HCT116 (cell line): ENCODE data around the gene KIAA0825. TPM values are rescaled to one million over a fixed set of nuclear protein-coding genes. Genes with fewer than 3 reads are reported as not detected.

Experiments
- ATAC-seq: fragments of 200-7000 bp; cut with Tn5 transposase; 2 replicates; pipeline ENCODE4 v1.9.1; 2020; ENCODE audit warnings: mild to moderate bottlenecking, moderate library complexity
- BruUV-seq: library from RNA; stranded (reverse); fragments of 400-500 nt; replicated peaks from 2 replicates; lab custom pipeline; 2021; lab: Mats Ljungman, UMichigan
- CTCF ChIA-PET: fragments of 300-600 bp; sonication (Branson Sonifier 250); formaldehyde crosslinking; loops from one replicate; lab custom pipeline; 2021; ENCODE audit warnings: antibody characterized with exemption; lab: Charles Lee
- POLR2A ChIA-PET: fragments of 300-600, 350-600 bp; sonication (Branson Sonifier 250); formaldehyde crosslinking; loops from one replicate; lab custom pipeline; 2021; ENCODE audit warnings: antibody characterized with exemption; lab: Charles Lee
- RAD21 ChIA-PET, 2 experiments: fragments of 300-600 bp; sonication (Branson Sonifier 250); formaldehyde crosslinking; loops; one replicate each; lab custom pipeline; 2023; ENCODE audit warnings: low total read pairs in 2 of 2; ENCODE audit not compliant: uncharacterized antibody in 2 of 2, unreplicated experiment in 2 of 2, low non-redundant PET in 1 of 2; lab: Charles Lee
- DNase-seq: peaks from one replicate; pipeline ENCODE4 v3.0.0-alpha.2; 2010; ENCODE audit warnings: low read depth, low spot score
- H2AFZ ChIP-seq: fragments of 200-600 bp; shearing (Covaris generic), sonication (generic); 2 replicates; pipeline ENCODE4 v1.6.1; 2017; ENCODE audit warnings: low read depth, mixed run types, mixed read lengths, antibody characterized with exemption, low read length; ENCODE audit not compliant: poor library complexity, severe bottlenecking
- H3K27ac ChIP-seq: 2 replicates; pipeline ENCODE4 v1.5.1; 2012; ENCODE audit warnings: low read depth, low read length
- H3K27me3 ChIP-seq: fragments of 200-600 bp; sonication (generic); 2 replicates; pipeline ENCODE4 v1.6.1; 2016; ENCODE audit warnings: mixed run types, low read length, mixed read lengths; ENCODE audit not compliant: insufficient read depth
- H3K36me3 ChIP-seq, 2 experiments: fragments of 200-500 bp in 1 of 2; fragments of 200-600 bp in 1 of 2; sonication (Bioruptor generic) in 1 of 2; sonication (generic) in 1 of 2; 2 replicates each; pipeline versions ENCODE4 v1.5.1 to v1.6.1; 2014 to 2016; ENCODE audit warnings: low read length in 2 of 2, inconsistent platforms in 1 of 2, mixed read lengths in 1 of 2, mixed run types in 1 of 2; ENCODE audit not compliant: insufficient read depth in 2 of 2, control insufficient read depth in 1 of 2
- H3K4me1 ChIP-seq, 2 experiments: fragments of 200-600 bp in 1 of 2; sonication (generic) in 1 of 2; 2 replicates each; pipeline versions ENCODE4 v1.5.1 to v1.6.1; 2012 to 2017; ENCODE audit warnings: low read length in 2 of 2, inconsistent platforms in 1 of 2, mild to moderate bottlenecking in 1 of 2, mixed read lengths in 1 of 2, mixed run types in 1 of 2, moderate library complexity in 1 of 2; ENCODE audit not compliant: insufficient read depth in 2 of 2, control insufficient read depth in 1 of 2
- H3K4me2 ChIP-seq: fragments of 200-600 bp; sonication (generic); 2 replicates; pipeline ENCODE4 v1.6.1; 2017; ENCODE audit warnings: mixed run types, low read length, mixed read lengths
- H3K4me3 ChIP-seq, 2 experiments: fragments of 200-600 bp in 1 of 2; sonication (generic) in 1 of 2; replicated peaks in 1 of 2; 2 replicates each; pipeline ENCODE4 v1.5.1; 2011 to 2016; ENCODE audit warnings: low read length in 2 of 2, control low read depth in 1 of 2, low read depth in 1 of 2, mild to moderate bottlenecking in 1 of 2, mixed read lengths in 1 of 2, mixed run types in 1 of 2
- H3K79me2 ChIP-seq: fragments of 200-600 bp; sonication (generic); 2 replicates; pipeline ENCODE4 v1.6.1; 2017; ENCODE audit warnings: mild to moderate bottlenecking, mixed run types, low read length, moderate library complexity, mixed read lengths; ENCODE audit not compliant: insufficient read depth
- H3K9ac ChIP-seq: fragments of 200-600 bp; sonication (generic); 2 replicates; pipeline ENCODE4 v1.6.1; 2016; ENCODE audit warnings: low read length, mixed read lengths
- H3K9me2 ChIP-seq: fragments of 200-600 bp; sonication (generic), shearing (Covaris generic); 2 replicates; pipeline ENCODE4 v1.6.1; 2017; ENCODE audit warnings: mixed run types, mild to moderate bottlenecking, moderate library complexity; ENCODE audit not compliant: insufficient read depth
- H3K9me3 ChIP-seq, 2 experiments: fragments of 200-500 bp in 1 of 2; fragments of 200-600 bp in 1 of 2; sonication (Bioruptor generic) in 1 of 2; sonication (generic) in 1 of 2; 2 replicates each; pipeline ENCODE4 v1.6.1; 2014 to 2017; ENCODE audit warnings: low read length in 2 of 2, mixed read lengths in 2 of 2, inconsistent platforms in 1 of 2, low read depth in 1 of 2, mild to moderate bottlenecking in 1 of 2, mixed run types in 1 of 2, moderate library complexity in 1 of 2; ENCODE audit not compliant: control insufficient read depth in 1 of 2, insufficient read depth in 1 of 2
- H4K20me1 ChIP-seq: fragments of 200-600 bp; sonication (generic), shearing (Covaris generic); 2 replicates; pipeline ENCODE4 v1.6.1; 2017; ENCODE audit warnings: mixed run types, mild to moderate bottlenecking, moderate library complexity; ENCODE audit not compliant: insufficient read depth
- CBX3 ChIP-seq: IDR thresholded peaks from 2 replicates; pipeline ENCODE4 v1.6.1; 2012; ENCODE audit warnings: low read depth
- SIN3A ChIP-seq: IDR thresholded peaks from 2 replicates; pipeline ENCODE4 v1.6.1; 2012; ENCODE audit warnings: low read depth
- intact Hi-C: fragments of 100-400 bp; cut with micrococcal nuclease; formaldehyde crosslinking; loops from 2 replicates; pipeline ENCODE4 v1.10.0; 2022
- total RNA-seq: library from RNA; stranded (reverse); gene quantifications from one replicate; pipeline ENCODE4 v1.2.1, GENCODE V29; 2021; ENCODE audit not compliant: unreplicated experiment
- TF ChIP-seq, protein P1 (sequence below): IDR thresholded peaks from 2 replicates; pipeline ENCODE4 v1.6.1; 2012; ENCODE audit warnings: low read depth
- TF ChIP-seq, protein P2 (sequence below): IDR thresholded peaks from 2 replicates; pipeline ENCODE4 v1.6.1; 2011; ENCODE audit warnings: mild to moderate bottlenecking, low read length, moderate library complexity; ENCODE audit not compliant: insufficient replicate concordance; ENCODE audit errors: extremely low read depth

KIAA0825 gene
- total RNA-seq, 1 experiment from 2014 or later, result 1.4 TPM

DNA sequence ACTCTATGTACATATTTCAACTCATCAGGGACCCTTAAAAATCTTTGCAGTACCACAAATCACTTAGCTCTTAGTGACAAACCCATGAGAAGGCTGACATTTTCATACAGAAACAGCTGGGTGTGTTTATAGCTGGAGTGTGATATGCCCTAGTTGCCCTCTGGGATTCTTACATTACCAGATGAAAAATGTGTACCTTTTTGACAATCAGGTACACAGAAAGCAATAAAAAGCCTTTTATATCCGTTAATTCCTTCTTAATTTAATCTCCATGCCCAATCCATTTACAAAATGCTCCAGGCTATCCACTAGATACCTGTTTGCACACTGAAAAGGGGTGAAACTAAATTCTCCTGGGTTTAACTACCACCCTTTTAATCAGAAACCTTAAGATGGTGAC, 222.9 kb downstream of the KIAA0825 start:
- Histone ChIP-seq H2AFZ (no peak overlapping the region), H3K27me3 (no peaks in the 10 kb centered on the region), H3K27ac (no peak overlapping the region), H3K4me3 (no peak overlapping the region), H3K4me1 (no peaks in the 10 kb centered on the region), H3K36me3 (no peaks in the 10 kb centered on the region), H4K20me1 (no peaks in the 10 kb centered on the region), H3K9ac (no peak overlapping the region), H3K9me2 (no peaks in the 10 kb centered on the region), H3K79me2 (no peaks in the 10 kb centered on the region), H3K9me3 (no peaks in the 10 kb centered on the region), H3K4me2 (no peak overlapping the region)
- intact Hi-C loops, result no loop called here
- TF ChIP-seq CBX3 (no peak), SIN3A (no peak)
- TF ChIP-seq, protein P1, sequence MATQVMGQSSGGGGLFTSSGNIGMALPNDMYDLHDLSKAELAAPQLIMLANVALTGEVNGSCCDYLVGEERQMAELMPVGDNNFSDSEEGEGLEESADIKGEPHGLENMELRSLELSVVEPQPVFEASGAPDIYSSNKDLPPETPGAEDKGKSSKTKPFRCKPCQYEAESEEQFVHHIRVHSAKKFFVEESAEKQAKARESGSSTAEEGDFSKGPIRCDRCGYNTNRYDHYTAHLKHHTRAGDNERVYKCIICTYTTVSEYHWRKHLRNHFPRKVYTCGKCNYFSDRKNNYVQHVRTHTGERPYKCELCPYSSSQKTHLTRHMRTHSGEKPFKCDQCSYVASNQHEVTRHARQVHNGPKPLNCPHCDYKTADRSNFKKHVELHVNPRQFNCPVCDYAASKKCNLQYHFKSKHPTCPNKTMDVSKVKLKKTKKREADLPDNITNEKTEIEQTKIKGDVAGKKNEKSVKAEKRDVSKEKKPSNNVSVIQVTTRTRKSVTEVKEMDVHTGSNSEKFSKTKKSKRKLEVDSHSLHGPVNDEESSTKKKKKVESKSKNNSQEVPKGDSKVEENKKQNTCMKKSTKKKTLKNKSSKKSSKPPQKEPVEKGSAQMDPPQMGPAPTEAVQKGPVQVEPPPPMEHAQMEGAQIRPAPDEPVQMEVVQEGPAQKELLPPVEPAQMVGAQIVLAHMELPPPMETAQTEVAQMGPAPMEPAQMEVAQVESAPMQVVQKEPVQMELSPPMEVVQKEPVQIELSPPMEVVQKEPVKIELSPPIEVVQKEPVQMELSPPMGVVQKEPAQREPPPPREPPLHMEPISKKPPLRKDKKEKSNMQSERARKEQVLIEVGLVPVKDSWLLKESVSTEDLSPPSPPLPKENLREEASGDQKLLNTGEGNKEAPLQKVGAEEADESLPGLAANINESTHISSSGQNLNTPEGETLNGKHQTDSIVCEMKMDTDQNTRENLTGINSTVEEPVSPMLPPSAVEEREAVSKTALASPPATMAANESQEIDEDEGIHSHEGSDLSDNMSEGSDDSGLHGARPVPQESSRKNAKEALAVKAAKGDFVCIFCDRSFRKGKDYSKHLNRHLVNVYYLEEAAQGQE, result no peak
- TF ChIP-seq, protein P2, sequence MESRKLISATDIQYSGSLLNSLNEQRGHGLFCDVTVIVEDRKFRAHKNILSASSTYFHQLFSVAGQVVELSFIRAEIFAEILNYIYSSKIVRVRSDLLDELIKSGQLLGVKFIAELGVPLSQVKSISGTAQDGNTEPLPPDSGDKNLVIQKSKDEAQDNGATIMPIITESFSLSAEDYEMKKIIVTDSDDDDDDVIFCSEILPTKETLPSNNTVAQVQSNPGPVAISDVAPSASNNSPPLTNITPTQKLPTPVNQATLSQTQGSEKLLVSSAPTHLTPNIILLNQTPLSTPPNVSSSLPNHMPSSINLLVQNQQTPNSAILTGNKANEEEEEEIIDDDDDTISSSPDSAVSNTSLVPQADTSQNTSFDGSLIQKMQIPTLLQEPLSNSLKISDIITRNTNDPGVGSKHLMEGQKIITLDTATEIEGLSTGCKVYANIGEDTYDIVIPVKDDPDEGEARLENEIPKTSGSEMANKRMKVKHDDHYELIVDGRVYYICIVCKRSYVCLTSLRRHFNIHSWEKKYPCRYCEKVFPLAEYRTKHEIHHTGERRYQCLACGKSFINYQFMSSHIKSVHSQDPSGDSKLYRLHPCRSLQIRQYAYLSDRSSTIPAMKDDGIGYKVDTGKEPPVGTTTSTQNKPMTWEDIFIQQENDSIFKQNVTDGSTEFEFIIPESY, result no peak
- ChIA-PET CTCF (no interaction called here), RAD21 (no interaction called here), POLR2A (no interaction called here)
- no peak for DNase-seq
- no peak for ATAC-seq
- no TSS peak for BruUV-seq
